HepG2 (cell line): Measurements from ENCODE around the gene TMEM114. TPM values are rescaled to one million over a fixed set of nuclear protein-coding genes. Genes with fewer than 3 reads are reported as not detected.
A peak's percentile ranks its signal among the peaks of the same experiment; 100 is the strongest.

Experiments
- FOXA3 ChIP-seq: IDR thresholded peaks from 2 replicates; pipeline ENCODE4 v1.6.1; 2016; ENCODE audit warnings: missing genetic modification reagents, missing compliant biosample characterization
- GATAD2A ChIP-seq: IDR thresholded peaks from 2 replicates; pipeline ENCODE4 v1.6.1; 2016
- MED1 ChIP-seq: sonication (generic); formaldehyde crosslinking; IDR thresholded peaks from 2 replicates; pipeline ENCODE4 v1.4.0; 2020; ENCODE audit warnings: missing genetic modification reagents
- NFRKB ChIP-seq: fragments of 450-650 bp; IDR thresholded peaks from 2 replicates; pipeline ENCODE4 v1.6.1; 2017
- POLR2A ChIP-seq, 2 experiments: IDR thresholded peaks; 2 replicates each; pipeline ENCODE4 v1.6.1; 2011; ENCODE audit warnings: low read depth in 2 of 2, low read length in 2 of 2, mild to moderate bottlenecking in 1 of 2, moderate library complexity in 1 of 2; ENCODE audit not compliant: insufficient read depth in 1 of 2
- RARA ChIP-seq: IDR thresholded peaks from 2 replicates; pipeline ENCODE4 v1.6.1; 2016; ENCODE audit warnings: missing genetic modification reagents, missing compliant biosample characterization
- SUZ12 ChIP-seq: fragments of 150-350 bp; IDR thresholded peaks from 2 replicates; pipeline ENCODE4 v1.6.1; 2014; ENCODE audit warnings: low read depth, low read length
- TMF1 ChIP-seq: sonication (generic); formaldehyde crosslinking; IDR thresholded peaks from 2 replicates; pipeline ENCODE4 v1.8.1; 2022; ENCODE audit warnings: low read depth, missing genetic modification reagents
- ZMYM2 ChIP-seq: sonication (generic); formaldehyde crosslinking; IDR thresholded peaks from 2 replicates; pipeline ENCODE4 v1.8.0; 2022; ENCODE audit warnings: mild to moderate bottlenecking, missing genetic modification reagents
- ZNF746 ChIP-seq: sonication (generic); formaldehyde crosslinking; IDR thresholded peaks from 2 replicates; pipeline ENCODE4 v1.8.0; 2022; ENCODE audit warnings: mild to moderate bottlenecking, missing genetic modification reagents
- polyA plus RNA-seq, 8 experiments: library from polyadenylated mRNA; depleted of rRNA in 3 of 8; stranded (reverse) in 7 of 8; unstranded in 1 of 8; fragments of >200 nt; fragmentation: Illumina TruSeq in 4 of 8; extraction: Trizol in 4 of 8; gene quantifications; 2 replicates each; pipeline versions ENCODE4 v1.2.1 to v1.2.3, GENCODE V29; 2011 to 2016; ENCODE audit warnings: low read depth in 4 of 8, missing spikeins in 1 of 8, mixed read lengths in 1 of 8; ENCODE audit not compliant: insufficient read depth in 1 of 8
- total RNA-seq, 5 experiments: library from RNA; depleted of rRNA; stranded (reverse); fragments of >200 nt; fragmentation: Illumina TruSeq; extraction: Trizol; gene quantifications; 2 replicates each; pipeline ENCODE4 v1.2.3, GENCODE V29; 2016; ENCODE audit warnings: low read depth in 1 of 5
- TF ChIP-seq, protein P1 (sequence below), 2 experiments: fragments of 450-650 bp in 1 of 2; sonication (generic) in 1 of 2; formaldehyde crosslinking in 1 of 2; IDR thresholded peaks; 2 replicates each; pipeline versions ENCODE4 v1.6.1 to v1.8.0; 2016 to 2022; ENCODE audit warnings: antibody characterized with exemption in 1 of 2, mild to moderate bottlenecking in 1 of 2, missing genetic modification reagents in 1 of 2
- TF ChIP-seq, protein P2 (sequence below): sonication (generic); IDR thresholded peaks from 2 replicates; pipeline ENCODE4 v1.6.1; 2016; ENCODE audit warnings: low read depth, borderline replicate concordance
- TF ChIP-seq, protein P3 (sequence below): sonication (generic); formaldehyde crosslinking; IDR thresholded peaks from 2 replicates; pipeline ENCODE4 v1.5.1; 2020; ENCODE audit warnings: mild to moderate bottlenecking, moderate library complexity, missing genetic modification reagents

The TMEM114 gene
- total and polyA plus RNA-seq, 2 of the 13 experiments (the other 11 are each of a cell fraction or from before 2014, with no cell fraction given): not detected

DNA sequence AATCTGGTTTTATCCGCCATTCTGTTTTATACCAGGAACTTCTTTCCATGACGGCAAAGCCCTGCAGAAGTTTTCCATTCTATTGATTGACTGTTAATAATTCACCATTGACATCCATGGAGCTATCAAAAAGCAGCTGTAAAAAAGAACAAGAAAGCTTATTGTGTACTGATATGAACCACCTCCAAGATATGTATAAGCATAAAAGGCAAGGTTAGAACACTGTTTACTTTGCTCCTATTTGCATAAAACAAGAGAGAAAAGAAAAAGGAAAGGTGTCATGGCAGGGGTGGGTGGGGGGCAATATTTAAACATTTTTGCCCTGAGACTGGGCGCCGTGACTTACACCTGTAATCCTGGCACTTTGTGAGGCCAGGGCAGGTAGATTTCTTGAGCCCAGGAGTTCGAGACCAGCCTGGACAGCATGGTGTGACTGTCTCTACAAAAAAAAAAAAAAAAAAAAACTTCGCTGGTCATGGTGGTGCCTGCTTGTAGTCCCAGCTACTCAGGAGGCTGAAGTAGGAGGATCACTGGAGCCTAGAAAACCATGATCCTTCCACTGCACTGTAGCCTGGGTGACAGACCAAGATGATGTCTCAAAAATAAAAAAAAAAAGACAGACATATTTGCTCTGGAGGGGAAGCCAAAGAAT lies 52.5 kb downstream of the TMEM114 start (continued):
- TF ChIP-seq, protein P1, sequence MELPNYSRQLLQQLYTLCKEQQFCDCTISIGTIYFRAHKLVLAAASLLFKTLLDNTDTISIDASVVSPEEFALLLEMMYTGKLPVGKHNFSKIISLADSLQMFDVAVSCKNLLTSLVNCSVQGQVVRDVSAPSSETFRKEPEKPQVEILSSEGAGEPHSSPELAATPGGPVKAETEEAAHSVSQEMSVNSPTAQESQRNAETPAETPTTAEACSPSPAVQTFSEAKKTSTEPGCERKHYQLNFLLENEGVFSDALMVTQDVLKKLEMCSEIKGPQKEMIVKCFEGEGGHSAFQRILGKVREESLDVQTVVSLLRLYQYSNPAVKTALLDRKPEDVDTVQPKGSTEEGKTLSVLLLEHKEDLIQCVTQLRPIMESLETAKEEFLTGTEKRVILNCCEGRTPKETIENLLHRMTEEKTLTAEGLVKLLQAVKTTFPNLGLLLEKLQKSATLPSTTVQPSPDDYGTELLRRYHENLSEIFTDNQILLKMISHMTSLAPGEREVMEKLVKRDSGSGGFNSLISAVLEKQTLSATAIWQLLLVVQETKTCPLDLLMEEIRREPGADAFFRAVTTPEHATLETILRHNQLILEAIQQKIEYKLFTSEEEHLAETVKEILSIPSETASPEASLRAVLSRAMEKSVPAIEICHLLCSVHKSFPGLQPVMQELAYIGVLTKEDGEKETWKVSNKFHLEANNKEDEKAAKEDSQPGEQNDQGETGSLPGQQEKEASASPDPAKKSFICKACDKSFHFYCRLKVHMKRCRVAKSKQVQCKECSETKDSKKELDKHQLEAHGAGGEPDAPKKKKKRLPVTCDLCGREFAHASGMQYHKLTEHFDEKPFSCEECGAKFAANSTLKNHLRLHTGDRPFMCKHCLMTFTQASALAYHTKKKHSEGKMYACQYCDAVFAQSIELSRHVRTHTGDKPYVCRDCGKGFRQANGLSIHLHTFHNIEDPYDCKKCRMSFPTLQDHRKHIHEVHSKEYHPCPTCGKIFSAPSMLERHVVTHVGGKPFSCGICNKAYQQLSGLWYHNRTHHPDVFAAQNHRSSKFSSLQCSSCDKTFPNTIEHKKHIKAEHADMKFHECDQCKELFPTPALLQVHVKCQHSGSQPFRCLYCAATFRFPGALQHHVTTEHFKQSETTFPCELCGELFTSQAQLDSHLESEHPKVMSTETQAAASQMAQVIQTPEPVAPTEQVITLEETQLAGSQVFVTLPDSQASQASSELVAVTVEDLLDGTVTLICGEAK (IDR thresholded peaks at IDR 0.05): no peak
- TF ChIP-seq, protein P1 (CRISPR knock-in tag; IDR thresholded peaks at IDR 0.05): peak; percentile 50; the same call in 1 of the 2 replicates
- TF ChIP-seq SUZ12 (no peak), POLR2A (IDR thresholded peaks at IDR 0.05; ENCODE audit: insufficient read depth in 1 of 2, low read depth in 2 of 2, low read length in 2 of 2) (no peak), NFRKB (no peak), ZMYM2 (CRISPR knock-in tag) (peak; percentile 87), GATAD2A (CRISPR knock-in tag) (peak; percentile 88), TMF1 (CRISPR knock-in tag) (no peak; the same call in 1 of the 2 replicates), MED1 (CRISPR knock-in tag) (peak; percentile 73), RARA (CRISPR knock-in tag) (peak; percentile 64), ZNF746 (CRISPR knock-in tag) (0 out of 2 replicates have a peak, but pooled peaks have one; percentile 42), FOXA3 (CRISPR knock-in tag) (peak; percentile 93)
- TF ChIP-seq, protein P2, sequence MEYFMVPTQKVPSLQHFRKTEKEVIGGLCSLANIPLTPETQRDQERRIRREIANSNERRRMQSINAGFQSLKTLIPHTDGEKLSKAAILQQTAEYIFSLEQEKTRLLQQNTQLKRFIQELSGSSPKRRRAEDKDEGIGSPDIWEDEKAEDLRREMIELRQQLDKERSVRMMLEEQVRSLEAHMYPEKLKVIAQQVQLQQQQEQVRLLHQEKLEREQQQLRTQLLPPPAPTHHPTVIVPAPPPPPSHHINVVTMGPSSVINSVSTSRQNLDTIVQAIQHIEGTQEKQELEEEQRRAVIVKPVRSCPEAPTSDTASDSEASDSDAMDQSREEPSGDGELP: peak; percentile 74
- TF ChIP-seq, protein P3, sequence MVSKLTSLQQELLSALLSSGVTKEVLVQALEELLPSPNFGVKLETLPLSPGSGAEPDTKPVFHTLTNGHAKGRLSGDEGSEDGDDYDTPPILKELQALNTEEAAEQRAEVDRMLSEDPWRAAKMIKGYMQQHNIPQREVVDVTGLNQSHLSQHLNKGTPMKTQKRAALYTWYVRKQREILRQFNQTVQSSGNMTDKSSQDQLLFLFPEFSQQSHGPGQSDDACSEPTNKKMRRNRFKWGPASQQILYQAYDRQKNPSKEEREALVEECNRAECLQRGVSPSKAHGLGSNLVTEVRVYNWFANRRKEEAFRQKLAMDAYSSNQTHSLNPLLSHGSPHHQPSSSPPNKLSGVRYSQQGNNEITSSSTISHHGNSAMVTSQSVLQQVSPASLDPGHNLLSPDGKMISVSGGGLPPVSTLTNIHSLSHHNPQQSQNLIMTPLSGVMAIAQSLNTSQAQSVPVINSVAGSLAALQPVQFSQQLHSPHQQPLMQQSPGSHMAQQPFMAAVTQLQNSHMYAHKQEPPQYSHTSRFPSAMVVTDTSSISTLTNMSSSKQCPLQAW (CRISPR knock-in tag): peak; percentile 75; the same call in 1 of the 2 replicates
